Fibroblast of lung (primary cell): Measurements from ENCODE around the gene FBXL13. TPM values are rescaled to one million over a fixed set of nuclear protein-coding genes. Genes with fewer than 3 reads are reported as not detected.
A peak's percentile ranks its signal among the peaks of the same experiment; 100 is the strongest.

Experiments
- DNase-seq, 2 donors: peaks; one replicate each; pipeline versions ENCODE4 v3.0.0 to v3.0.0-alpha.2; 2010; ENCODE audit warnings: low read depth in 2 of 2
- H2AFZ ChIP-seq: 2 replicates; pipeline ENCODE4 v1.5.1; 2012; ENCODE audit warnings: low read length, control low read depth, inconsistent platforms
- H3K27ac ChIP-seq: 2 replicates; pipeline ENCODE4 v1.5.1; 2011; ENCODE audit warnings: low read length, control low read depth; ENCODE audit not compliant: insufficient read depth
- H3K27me3 ChIP-seq: 2 replicates; pipeline ENCODE4 v1.5.1; 2011; ENCODE audit warnings: mild to moderate bottlenecking, low read length; ENCODE audit not compliant: control insufficient read depth, insufficient read depth
- H3K36me3 ChIP-seq: 2 replicates; pipeline ENCODE4 v1.5.1; 2011; ENCODE audit warnings: low read length; ENCODE audit not compliant: control insufficient read depth, insufficient read depth
- H3K4me1 ChIP-seq: 2 replicates; pipeline ENCODE4 v1.5.1; 2011; ENCODE audit warnings: low read length; ENCODE audit not compliant: control insufficient read depth, insufficient read depth; ENCODE audit errors: extremely low read depth
- H3K4me2 ChIP-seq: 2 replicates; pipeline ENCODE4 v1.5.1; 2011; ENCODE audit warnings: low read length, control low read depth; ENCODE audit not compliant: insufficient read depth; ENCODE audit errors: extremely low read depth
- H3K4me3 ChIP-seq, 4 experiments: fragments of 200-600 bp in 1 of 4; sonication (generic) in 1 of 4; replicated peaks in 1 of 4; 2 replicates each; pipeline ENCODE4 v1.5.1; 2011 to 2016; ENCODE audit warnings: low read length in 4 of 4, low read depth in 3 of 4, mild to moderate bottlenecking in 3 of 4, control low read depth in 2 of 4, inconsistent platforms in 1 of 4, mixed read lengths in 1 of 4; ENCODE audit not compliant: insufficient read depth in 1 of 4; ENCODE audit errors: control extremely low read depth in 1 of 4
- H3K79me2 ChIP-seq: 2 replicates; pipeline ENCODE4 v1.5.1; 2012; ENCODE audit warnings: mild to moderate bottlenecking, low read length, inconsistent platforms; ENCODE audit not compliant: control insufficient read depth, insufficient read depth
- H3K9ac ChIP-seq: 2 replicates; pipeline ENCODE4 v1.5.1; 2011; ENCODE audit warnings: mild to moderate bottlenecking, low read length, control low read depth; ENCODE audit not compliant: insufficient read depth
- H3K9me3 ChIP-seq: 2 replicates; pipeline ENCODE4 v1.5.1; 2012; ENCODE audit warnings: low read depth, low read length; ENCODE audit not compliant: control insufficient read depth, insufficient read depth
- H4K20me1 ChIP-seq: 2 replicates; pipeline ENCODE4 v1.5.1; 2011; ENCODE audit warnings: low read length; ENCODE audit not compliant: control insufficient read depth, insufficient read depth; ENCODE audit errors: extremely low read depth
- EZH2 ChIP-seq: IDR thresholded peaks from 2 replicates; pipeline ENCODE4 v1.5.1; 2012; ENCODE audit warnings: low read length, control low read depth, mild to moderate bottlenecking; ENCODE audit errors: missing control alignments
- polyA plus RNA-seq, 2 donors: library from polyadenylated mRNA; depleted of rRNA in 1 of 2; stranded (reverse) in 1 of 2; unstranded in 1 of 2; fragments of >200 nt; gene quantifications; 2 replicates each; pipeline ENCODE4 v1.2.1, GENCODE V29; 2011 to 2012; ENCODE audit warnings: missing spikeins in 1 of 2
- total RNA-seq: library from RNA; depleted of rRNA; stranded (reverse); fragments of >200 nt; gene quantifications from 2 replicates; pipeline ENCODE4 v1.2.1, GENCODE V29; 2014
- TF ChIP-seq, protein P1 (sequence below), 2 donors: IDR thresholded peaks in 1 of 2; conservative IDR thresholded peaks in 1 of 2; 1 replicate in 1 of 2; 2 replicates in 1 of 2; pipeline ENCODE4 v1.5.1; 2011 to 2012; ENCODE audit warnings: low read length in 2 of 2, control low read depth in 1 of 2, inconsistent platforms in 1 of 2, low read depth in 1 of 2, mild to moderate bottlenecking in 1 of 2

The FBXL13 gene
- total and polyA plus RNA-seq, 2 donors (not counting 1 experiment from before 2014, with no cell fraction given), result 0.41 to 0.66 TPM

DNA sequence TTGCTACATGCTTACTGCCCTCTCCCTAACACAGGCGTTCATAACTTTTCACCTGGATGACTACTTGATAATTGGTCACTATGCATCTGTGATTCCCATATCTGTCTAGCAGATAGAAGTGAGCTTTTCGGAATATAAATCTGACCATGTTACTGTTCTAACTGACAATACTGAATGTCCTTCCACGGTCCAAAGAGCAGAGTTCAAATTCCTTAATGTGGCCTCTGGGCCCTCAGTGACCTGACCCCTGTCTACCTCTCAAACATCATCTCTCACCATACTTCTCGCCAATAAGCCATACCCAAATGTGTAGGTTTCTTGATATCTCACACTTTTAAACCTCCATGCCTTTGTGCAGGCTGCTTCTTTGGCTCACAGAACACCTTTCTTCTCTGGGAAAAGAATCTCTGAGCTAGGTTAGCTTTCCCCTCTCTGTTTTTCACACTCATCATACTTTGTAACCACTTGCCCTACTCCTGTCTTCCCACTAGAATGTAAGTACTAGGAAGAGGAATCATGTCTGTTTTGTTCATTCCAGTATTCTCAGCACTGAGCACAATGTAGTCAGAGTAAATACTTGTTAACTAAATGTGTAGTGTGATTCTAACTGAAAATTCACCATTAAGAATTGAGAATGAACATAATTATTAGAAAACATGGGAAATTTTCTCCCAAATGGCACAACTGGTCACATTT lies 201.0 kb downstream of the FBXL13 start:
- H3K4me1 ChIP-seq, result peaks cover 35% of the 10 kb centered on the region
- H3K4me2 ChIP-seq, result no peak overlapping the region
- no peak for DNase-seq
- peak overlapping the region; percentile 78 for H3K27ac ChIP-seq
- TF ChIP-seq EZH2, result no peak
- TF ChIP-seq, protein P1, sequence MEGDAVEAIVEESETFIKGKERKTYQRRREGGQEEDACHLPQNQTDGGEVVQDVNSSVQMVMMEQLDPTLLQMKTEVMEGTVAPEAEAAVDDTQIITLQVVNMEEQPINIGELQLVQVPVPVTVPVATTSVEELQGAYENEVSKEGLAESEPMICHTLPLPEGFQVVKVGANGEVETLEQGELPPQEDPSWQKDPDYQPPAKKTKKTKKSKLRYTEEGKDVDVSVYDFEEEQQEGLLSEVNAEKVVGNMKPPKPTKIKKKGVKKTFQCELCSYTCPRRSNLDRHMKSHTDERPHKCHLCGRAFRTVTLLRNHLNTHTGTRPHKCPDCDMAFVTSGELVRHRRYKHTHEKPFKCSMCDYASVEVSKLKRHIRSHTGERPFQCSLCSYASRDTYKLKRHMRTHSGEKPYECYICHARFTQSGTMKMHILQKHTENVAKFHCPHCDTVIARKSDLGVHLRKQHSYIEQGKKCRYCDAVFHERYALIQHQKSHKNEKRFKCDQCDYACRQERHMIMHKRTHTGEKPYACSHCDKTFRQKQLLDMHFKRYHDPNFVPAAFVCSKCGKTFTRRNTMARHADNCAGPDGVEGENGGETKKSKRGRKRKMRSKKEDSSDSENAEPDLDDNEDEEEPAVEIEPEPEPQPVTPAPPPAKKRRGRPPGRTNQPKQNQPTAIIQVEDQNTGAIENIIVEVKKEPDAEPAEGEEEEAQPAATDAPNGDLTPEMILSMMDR (conservative IDR thresholded peaks at IDR 0.05 in 1 of 2, IDR thresholded peaks at IDR 0.05 in 1 of 2; ENCODE audit: low read depth in 1 of 2, low read length in 2 of 2), result no peak
- no peaks in the 10 kb centered on the region for H3K27me3 ChIP-seq
- H3K4me3 ChIP-seq, result no peak overlapping the region
- H3K79me2 ChIP-seq, result no peaks in the 10 kb centered on the region
- no peak overlapping the region for H2AFZ ChIP-seq
- H3K36me3 ChIP-seq, result no peaks in the 10 kb centered on the region
- H3K9ac ChIP-seq, result no peak overlapping the region
- H4K20me1 ChIP-seq, result no peaks in the 10 kb centered on the region
- H3K9me3 ChIP-seq, result no peaks in the 10 kb centered on the region

DNA sequence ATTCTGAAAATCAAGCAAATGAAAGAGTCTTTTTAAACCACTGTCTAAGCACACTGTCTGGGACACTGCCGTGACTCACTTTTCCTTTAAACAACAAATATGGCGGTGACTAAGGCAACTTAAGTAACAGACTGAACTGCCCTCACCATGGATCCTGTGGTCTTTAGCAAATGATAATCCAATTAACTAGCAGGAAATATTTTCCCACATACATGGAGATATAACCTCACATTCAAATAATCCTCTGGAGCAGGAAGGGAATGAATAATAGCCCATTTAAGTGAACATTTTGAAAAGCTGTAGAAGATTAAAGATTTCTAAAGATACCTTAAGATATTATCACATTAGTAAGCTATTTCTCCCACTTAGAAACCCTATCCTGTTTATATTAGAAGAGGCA lies 202.1 kb downstream of the FBXL13 start:
- no peak overlapping the region for H3K4me3 ChIP-seq
- H3K4me1 ChIP-seq, result peaks cover 35% of the 10 kb centered on the region
- H3K27ac ChIP-seq, result peak overlapping the region; percentile 78
- no peaks in the 10 kb centered on the region for H3K27me3 ChIP-seq
- H2AFZ ChIP-seq, result no peak overlapping the region
- no peaks in the 10 kb centered on the region for H4K20me1 ChIP-seq
- no peak overlapping the region for H3K9ac ChIP-seq
- no peaks in the 10 kb centered on the region for H3K79me2 ChIP-seq
- TF ChIP-seq EZH2, result no peak
- TF ChIP-seq, protein P1 (conservative IDR thresholded peaks at IDR 0.05 in 1 of 2, IDR thresholded peaks at IDR 0.05 in 1 of 2; ENCODE audit: low read depth in 1 of 2, low read length in 2 of 2), result no peak
- H3K36me3 ChIP-seq, result no peaks in the 10 kb centered on the region
- peak; percentile 81 to 100 for DNase-seq
- H3K4me2 ChIP-seq, result no peak overlapping the region
- no peaks in the 10 kb centered on the region for H3K9me3 ChIP-seq

- DNase-seq, result no peak
- no peaks in the 10 kb centered on the region for H3K36me3 ChIP-seq
- H3K9me3 ChIP-seq, result no peaks in the 10 kb centered on the region
Observed at GRCh38 chr7:102869195-102869594, 205.4 kb downstream of the FBXL13 start.

More at GRCh38 chr7:102869195-102869594, 205.4 kb downstream of the FBXL13 start:
- no peaks in the 10 kb centered on the region for H3K79me2 ChIP-seq
- H4K20me1 ChIP-seq, result no peaks in the 10 kb centered on the region
- H3K4me2 ChIP-seq, result no peak overlapping the region
- no peak overlapping the region for H2AFZ ChIP-seq
- H3K4me1 ChIP-seq, result peaks cover 18% of the 10 kb centered on the region
- no peak overlapping the region for H3K4me3 ChIP-seq
- TF ChIP-seq EZH2, result no peak
- TF ChIP-seq, protein P1 (conservative IDR thresholded peaks at IDR 0.05 in 1 of 2, IDR thresholded peaks at IDR 0.05 in 1 of 2; ENCODE audit: low read depth in 1 of 2, low read length in 2 of 2), result no peak
- H3K27ac ChIP-seq, result no peak overlapping the region
- no peak overlapping the region for H3K9ac ChIP-seq
- H3K27me3 ChIP-seq, result no peaks in the 10 kb centered on the region
